ENCODE data around the gene TMEM184A.

TMEM184A gene

DNA sequence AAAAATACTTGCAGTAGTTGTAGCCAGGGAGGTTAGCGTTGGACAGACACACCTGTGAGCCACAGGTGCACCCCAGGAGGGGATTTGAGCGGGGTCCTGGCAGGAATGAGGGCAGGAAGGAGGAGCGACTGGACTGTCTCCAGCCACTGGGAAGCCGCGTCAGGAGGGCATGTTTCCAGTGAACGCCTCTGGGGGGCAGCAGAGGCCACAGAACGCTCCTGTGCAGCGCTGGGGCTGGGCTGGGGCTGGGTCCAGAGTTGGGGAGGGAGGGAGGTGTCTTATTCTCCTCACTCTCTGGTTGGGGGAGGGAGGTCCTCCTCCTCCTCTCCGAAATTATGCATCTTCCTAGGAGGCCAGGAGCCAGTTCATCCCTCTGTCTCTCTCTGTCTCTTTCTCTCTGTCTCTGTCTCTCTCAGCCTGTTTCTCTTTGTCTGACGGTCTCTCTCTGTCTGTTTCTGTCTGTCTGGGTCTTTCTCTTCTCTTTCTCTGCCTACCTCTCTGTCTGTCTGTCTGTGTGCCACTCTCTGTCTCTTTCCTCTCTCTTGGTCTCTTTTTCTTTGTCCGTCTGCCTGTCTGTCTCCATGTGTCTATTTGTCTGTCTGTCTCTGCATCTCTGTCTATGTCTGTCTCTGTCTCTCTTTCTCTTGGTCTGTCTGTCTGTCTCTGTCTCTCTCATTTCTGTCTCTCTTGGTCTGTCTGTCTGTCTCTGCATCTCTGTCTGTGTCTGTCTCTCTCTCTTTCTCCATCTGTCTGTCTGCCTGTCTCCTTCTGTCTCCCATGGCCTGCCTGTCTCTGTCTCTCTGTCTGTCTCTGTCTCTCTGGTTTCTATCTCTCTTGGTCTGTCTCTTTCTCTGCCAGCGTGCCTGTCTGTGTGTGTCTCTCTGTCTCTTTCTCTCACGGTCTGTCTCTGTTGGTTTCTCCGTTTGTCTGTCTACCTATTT lies 23.7 kb upstream of the TMEM184A start:
- Histone ChIP-seq H3K36me3 (ENCODE audit: control insufficient read depth in 2 of 2, insufficient read depth in 2 of 2, low read length in 2 of 2) (no peaks in the 10 kb centered on the region), H3K27me3 (ENCODE audit: control insufficient read depth in 1 of 2, insufficient read depth in 2 of 2, low read length in 2 of 2) (no peaks in the 10 kb centered on the region), H3K9me3 (ENCODE audit: control insufficient read depth in 2 of 2, low read length in 2 of 2) (no peaks in the 10 kb centered on the region), H3K4me3 (ENCODE audit: low read length in 2 of 2) (peak overlapping the region in 1 of 2 donors; percentile 35), H3K4me1 (ENCODE audit: control insufficient read depth, insufficient read depth, low read length) (peaks cover 7% of the 10 kb centered on the region), H3K9ac (ENCODE audit: low read length in 2 of 2) (no peak overlapping the region), H3K27ac (ENCODE audit: low read length) (no peak overlapping the region)

DNA sequence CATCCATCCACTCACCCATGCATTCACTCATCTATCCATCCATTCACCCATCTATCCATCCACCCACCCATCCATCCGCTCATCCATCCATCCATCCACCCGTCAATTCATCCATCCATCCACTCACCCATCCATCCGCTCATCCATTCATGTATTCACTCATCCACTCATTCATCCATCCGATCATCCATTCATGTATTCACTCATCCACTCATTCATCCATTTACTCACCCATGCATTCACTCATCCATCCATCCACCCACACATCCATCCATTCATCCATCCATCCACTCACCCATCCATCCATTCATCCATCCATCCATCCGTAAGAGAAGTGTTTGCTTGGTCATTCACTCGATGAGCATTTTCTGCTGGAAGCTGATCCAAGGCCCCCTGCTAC lies 22.5 kb upstream of the TMEM184A start:
- H3K4me1 ChIP-seq (ENCODE audit: control insufficient read depth, insufficient read depth, low read length) = peaks cover 7% of the 10 kb centered on the region
- H3K27me3 ChIP-seq (ENCODE audit: control insufficient read depth in 1 of 2, insufficient read depth in 2 of 2, low read length in 2 of 2) = no peaks in the 10 kb centered on the region
- H3K9me3 ChIP-seq (ENCODE audit: control insufficient read depth in 2 of 2, low read length in 2 of 2) = no peaks in the 10 kb centered on the region

GRCh38 chr7:1576521-1577253 lies 20.7 kb upstream of the TMEM184A start:
- Histone ChIP-seq H3K9me3 (ENCODE audit: control insufficient read depth in 2 of 2, low read length in 2 of 2) (no peaks in the 10 kb centered on the region), H3K4me3 (ENCODE audit: low read length in 2 of 2) (no peak overlapping the region), H3K27me3 (ENCODE audit: control insufficient read depth in 1 of 2, insufficient read depth in 2 of 2, low read length in 2 of 2) (no peaks in the 10 kb centered on the region), H3K36me3 (ENCODE audit: control insufficient read depth in 2 of 2, insufficient read depth in 2 of 2, low read length in 2 of 2) (no peaks in the 10 kb centered on the region), H3K27ac (ENCODE audit: low read length) (no peak overlapping the region), H3K9ac (ENCODE audit: low read length in 2 of 2) (no peak overlapping the region), H3K4me1 (ENCODE audit: control insufficient read depth, insufficient read depth, low read length) (peaks cover 9% of the 10 kb centered on the region)

More for the DNA sequence above, 22.5 kb upstream of the TMEM184A start:
- Histone ChIP-seq H3K9ac (ENCODE audit: low read length in 2 of 2) (peak overlapping the region in 1 of 2 donors; percentile 13), H3K36me3 (ENCODE audit: control insufficient read depth in 2 of 2, insufficient read depth in 2 of 2, low read length in 2 of 2) (no peaks in the 10 kb centered on the region), H3K27ac (ENCODE audit: low read length) (no peak overlapping the region), H3K4me3 (ENCODE audit: low read length in 2 of 2) (no peak overlapping the region)

DNA sequence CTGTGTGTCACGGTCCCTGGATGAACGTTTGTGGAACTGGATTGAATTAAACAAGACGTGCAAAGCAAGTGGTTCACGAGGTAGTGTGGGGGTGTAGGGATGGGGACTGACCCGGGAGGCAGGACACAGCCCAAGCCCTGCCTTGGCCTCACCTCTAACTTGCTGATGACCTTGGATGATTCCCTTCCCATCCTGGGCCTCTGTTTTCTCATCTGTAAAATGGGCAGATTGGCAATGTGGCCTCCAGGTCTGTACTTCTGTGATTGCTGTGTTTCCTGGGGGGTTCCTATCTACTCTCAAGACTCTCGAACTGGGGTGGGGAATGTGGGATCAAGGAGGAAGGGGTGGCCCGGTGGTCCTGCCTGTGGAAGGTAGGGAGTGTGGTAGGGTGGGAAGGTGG lies 19.8 kb upstream of the TMEM184A start:
- H3K36me3 ChIP-seq (ENCODE audit: control insufficient read depth in 2 of 2, insufficient read depth in 2 of 2, low read length in 2 of 2) = no peaks in the 10 kb centered on the region
- H3K4me3 ChIP-seq (ENCODE audit: low read length in 2 of 2) = no peak overlapping the region
- no peaks in the 10 kb centered on the region for H3K9me3 ChIP-seq (ENCODE audit: control insufficient read depth in 2 of 2, low read length in 2 of 2)
- no peaks in the 10 kb centered on the region for H3K27me3 ChIP-seq (ENCODE audit: control insufficient read depth in 1 of 2, insufficient read depth in 2 of 2, low read length in 2 of 2)
- H3K4me1 ChIP-seq (ENCODE audit: control insufficient read depth, insufficient read depth, low read length) = peaks cover 16% of the 10 kb centered on the region
- no peak overlapping the region for H3K27ac ChIP-seq (ENCODE audit: low read length)
- H3K9ac ChIP-seq (ENCODE audit: low read length in 2 of 2) = no peak overlapping the region

DNA sequence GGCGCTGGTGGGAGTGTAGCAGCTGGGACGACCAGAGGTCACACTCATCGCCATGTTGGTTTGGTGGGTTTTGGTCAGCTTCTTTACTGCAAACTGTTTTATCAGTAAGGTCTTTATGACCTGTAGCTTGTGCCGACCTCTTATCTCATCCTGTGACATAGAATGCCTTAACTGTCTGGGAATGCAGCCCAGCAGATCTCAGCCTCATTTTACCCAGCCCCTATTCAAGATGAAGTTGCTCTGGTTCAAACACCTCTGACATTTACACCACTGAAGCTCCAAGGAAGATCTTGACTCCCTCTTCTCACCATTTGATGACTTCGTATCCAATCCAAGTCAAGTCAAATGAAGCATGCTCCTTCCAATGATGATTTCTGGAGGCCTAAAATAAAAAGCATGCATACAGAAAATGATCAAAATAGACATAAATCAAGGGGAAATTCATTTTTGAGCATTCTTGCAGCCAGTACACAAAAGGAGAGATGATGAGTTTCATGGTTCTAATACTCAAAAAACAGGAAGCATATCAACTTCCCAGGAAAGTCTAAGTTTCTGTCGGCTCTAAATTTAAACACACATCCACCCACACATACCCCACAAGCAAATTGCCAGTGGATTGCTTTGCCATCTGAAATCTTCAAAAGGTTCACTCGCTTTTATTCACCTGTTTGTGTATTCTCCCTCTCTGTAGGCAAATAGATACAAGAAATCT lies 16.3 kb upstream of the TMEM184A start:
- Histone ChIP-seq H3K9me3 (ENCODE audit: control insufficient read depth in 2 of 2, low read length in 2 of 2) (no peaks in the 10 kb centered on the region), H3K27me3 (ENCODE audit: control insufficient read depth in 1 of 2, insufficient read depth in 2 of 2, low read length in 2 of 2) (no peaks in the 10 kb centered on the region), H3K4me1 (ENCODE audit: control insufficient read depth, insufficient read depth, low read length) (peaks cover 22% of the 10 kb centered on the region), H3K36me3 (ENCODE audit: control insufficient read depth in 2 of 2, insufficient read depth in 2 of 2, low read length in 2 of 2) (peaks cover 3 to 7% of the 10 kb centered on the region in 2 donors), H3K9ac (ENCODE audit: low read length in 2 of 2) (no peak overlapping the region), H3K27ac (ENCODE audit: low read length) (no peak overlapping the region), H3K4me3 (ENCODE audit: low read length in 2 of 2) (no peak overlapping the region)

DNA sequence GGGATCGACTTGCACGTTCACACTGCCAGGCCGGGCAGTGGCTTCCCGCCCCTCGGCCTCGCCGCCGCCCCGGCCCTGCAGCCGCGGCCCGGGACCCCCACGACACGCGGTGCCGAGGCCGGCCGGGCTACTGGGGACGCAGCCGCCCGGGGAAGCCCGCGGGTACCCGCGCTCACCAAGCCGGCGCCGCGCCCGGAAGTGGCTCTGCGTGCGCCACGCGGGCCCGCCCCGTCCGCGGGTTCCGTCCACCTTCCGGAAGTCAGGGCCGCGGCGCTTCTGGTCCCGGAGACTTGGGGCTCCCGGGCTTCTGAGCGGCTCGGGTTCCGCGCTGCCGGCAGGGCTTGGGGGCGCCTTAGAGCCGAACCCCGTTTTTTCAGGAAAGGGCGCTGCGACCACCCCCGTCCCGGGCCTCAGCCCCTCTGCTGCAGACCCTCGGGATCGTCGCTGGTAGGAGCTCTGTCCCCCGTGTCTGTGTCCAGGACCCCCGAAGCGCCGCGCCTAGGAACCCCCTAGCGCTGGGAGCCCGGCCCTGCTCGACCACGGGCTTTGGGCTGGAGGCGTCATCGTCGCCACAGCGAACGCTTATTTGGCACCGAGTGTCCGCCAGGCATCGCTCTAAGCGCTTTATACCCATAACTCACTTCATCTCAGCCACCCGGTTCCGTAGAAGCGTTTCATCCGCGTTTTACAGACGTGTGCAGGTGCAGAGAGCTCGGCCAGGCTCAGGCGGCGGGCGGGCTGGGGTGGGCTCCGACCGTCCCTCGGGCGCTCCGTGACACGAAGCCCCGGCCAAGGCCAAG lies 14.0 kb upstream of the TMEM184A start, which contains the start of gene PSMG3:
Gene PSMG3 (minus strand): TSS at position 200 of the 800 bp plus-strand sequence. CDS start 693 bp downstream, outside the sequence.
- Histone ChIP-seq H3K36me3 (ENCODE audit: control insufficient read depth in 2 of 2, insufficient read depth in 2 of 2, low read length in 2 of 2) (peaks cover 7 to 9% of the 10 kb centered on the region in 2 donors), H3K4me1 (ENCODE audit: control insufficient read depth, insufficient read depth, low read length) (peaks cover 22% of the 10 kb centered on the region), H3K9ac (ENCODE audit: low read length in 2 of 2) (peak within 1 kb of the TSS; percentile 89 to 93), H3K9me3 (ENCODE audit: control insufficient read depth in 2 of 2, low read length in 2 of 2) (no peaks in the 10 kb centered on the region), H3K27ac (ENCODE audit: low read length) (peak within 1 kb of the TSS; percentile 88), H3K4me3 (ENCODE audit: low read length in 2 of 2) (peak within 1 kb of the TSS; percentile 83 to 95), H3K27me3 (ENCODE audit: control insufficient read depth in 1 of 2, insufficient read depth in 2 of 2, low read length in 2 of 2) (no peaks in the 10 kb centered on the region)

- Histone ChIP-seq H3K4me3 (ENCODE audit: low read length in 2 of 2) (peak overlapping the region; percentile 66 to 95), H3K36me3 (ENCODE audit: control insufficient read depth in 2 of 2, insufficient read depth in 2 of 2, low read length in 2 of 2) (peaks cover 7 to 10% of the 10 kb centered on the region in 2 donors), H3K27ac (ENCODE audit: low read length) (no peak overlapping the region), H3K4me1 (ENCODE audit: control insufficient read depth, insufficient read depth, low read length) (peaks cover 22% of the 10 kb centered on the region), H3K9me3 (ENCODE audit: control insufficient read depth in 2 of 2, low read length in 2 of 2) (no peaks in the 10 kb centered on the region), H3K9ac (ENCODE audit: low read length in 2 of 2) (peak overlapping the region; percentile 67 to 73), H3K27me3 (ENCODE audit: control insufficient read depth in 1 of 2, insufficient read depth in 2 of 2, low read length in 2 of 2) (no peaks in the 10 kb centered on the region)
Observed at GRCh38 chr7:1569440-1569832, 13.4 kb upstream of the TMEM184A start.

DNA sequence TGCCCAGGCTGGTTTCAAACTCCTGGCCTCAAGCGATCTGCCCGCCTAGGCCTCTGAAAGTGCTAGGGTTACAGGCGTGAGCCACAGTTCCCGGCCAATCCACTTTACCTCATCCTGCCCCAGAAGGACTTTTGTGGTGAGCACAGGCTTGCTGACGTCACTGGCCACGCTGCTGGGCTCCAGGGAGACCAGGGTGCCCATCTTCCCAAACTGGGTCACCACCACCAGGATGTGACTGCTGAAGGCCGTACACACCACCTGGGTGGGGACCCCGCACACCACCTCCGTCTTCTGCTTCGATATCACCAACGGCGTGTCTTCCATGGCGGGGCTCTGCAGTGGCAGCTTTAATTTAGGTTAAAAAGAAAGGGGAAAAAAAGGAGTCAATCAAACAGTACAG lies 13.0 kb upstream of the TMEM184A start:
- Histone ChIP-seq H3K9ac (ENCODE audit: low read length in 2 of 2) (peak overlapping the region in 1 of 2 donors; percentile 73), H3K36me3 (ENCODE audit: control insufficient read depth in 2 of 2, insufficient read depth in 2 of 2, low read length in 2 of 2) (peaks cover 7 to 10% of the 10 kb centered on the region in 2 donors), H3K9me3 (ENCODE audit: control insufficient read depth in 2 of 2, low read length in 2 of 2) (no peaks in the 10 kb centered on the region), H3K27ac (ENCODE audit: low read length) (no peak overlapping the region), H3K4me3 (ENCODE audit: low read length in 2 of 2) (peak overlapping the region; percentile 66 to 95), H3K27me3 (ENCODE audit: control insufficient read depth in 1 of 2, insufficient read depth in 2 of 2, low read length in 2 of 2) (no peaks in the 10 kb centered on the region), H3K4me1 (ENCODE audit: control insufficient read depth, insufficient read depth, low read length) (peaks cover 22% of the 10 kb centered on the region)

GRCh38 chr7:1567896-1568510 lies 12.0 kb upstream of the TMEM184A start:
- Histone ChIP-seq H3K9ac (ENCODE audit: low read length in 2 of 2) (no peak overlapping the region), H3K36me3 (ENCODE audit: control insufficient read depth in 2 of 2, insufficient read depth in 2 of 2, low read length in 2 of 2) (peaks cover 7 to 10% of the 10 kb centered on the region in 2 donors), H3K9me3 (ENCODE audit: control insufficient read depth in 2 of 2, low read length in 2 of 2) (no peaks in the 10 kb centered on the region), H3K4me3 (ENCODE audit: low read length in 2 of 2) (no peak overlapping the region), H3K4me1 (ENCODE audit: control insufficient read depth, insufficient read depth, low read length) (peaks cover 22% of the 10 kb centered on the region), H3K27me3 (ENCODE audit: control insufficient read depth in 1 of 2, insufficient read depth in 2 of 2, low read length in 2 of 2) (no peaks in the 10 kb centered on the region), H3K27ac (ENCODE audit: low read length) (no peak overlapping the region)

Measured in stomach smooth muscle (tissue), 2 donors.